Gastrocnemius medialis (tissue), 4 donors: ENCODE data around the gene SLC38A9. TPM values are rescaled to one million over a fixed set of nuclear protein-coding genes. Genes with fewer than 3 reads are reported as not detected.

Experiments
- ATAC-seq, 2 donors: fragments of 150-250 bp; one replicate each; pipeline ENCODE4 v1.9.1; 2016
- DNase-seq, 2 donors: peaks; one replicate each; pipeline ENCODE4 v3.0.0-alpha.2; 2019
- H3K27ac ChIP-seq, 4 donors: fragments of 200-600 bp; sonication (generic); 1 replicate in 1 of 4; 2 replicates in 3 of 4; pipeline ENCODE4 v1.5.1; 2016 to 2018; ENCODE audit warnings: mild to moderate bottlenecking in 2 of 4, moderate library complexity in 1 of 4
- H3K27me3 ChIP-seq, 3 donors: fragments of 200-600 bp; sonication (generic) in 2 of 3; 1 replicate in 1 of 3; 2 replicates in 2 of 3; pipeline versions ENCODE4 v1.5.1 to v1.6.0; 2016 to 2019; ENCODE audit warnings: mild to moderate bottlenecking in 1 of 3, moderate library complexity in 1 of 3
- H3K36me3 ChIP-seq, 2 donors: fragments of 200-600 bp; sonication (generic) in 1 of 2; one replicate each; pipeline ENCODE4 v1.5.1; 2017 to 2018
- H3K4me1 ChIP-seq, 2 donors: fragments of 200-600 bp; sonication (generic) in 1 of 2; one replicate each; pipeline ENCODE4 v1.5.1; 2016 to 2017; ENCODE audit warnings: mild to moderate bottlenecking in 2 of 2
- H3K4me3 ChIP-seq, 4 donors: fragments of 200-600 bp; sonication (generic) in 3 of 4; 1 replicate in 1 of 4; 2 replicates in 3 of 4; pipeline ENCODE4 v1.5.1; 2016 to 2019; ENCODE audit warnings: mild to moderate bottlenecking in 2 of 4
- H3K9me3 ChIP-seq, 3 donors: fragments of 200-600 bp; sonication (generic) in 2 of 3; 1 replicate in 1 of 3; 2 replicates in 2 of 3; pipeline ENCODE4 v1.5.1; 2016 to 2019
- POLR2A ChIP-seq, 2 donors: fragments of 450-650 bp; IDR thresholded peaks; one replicate each; pipeline ENCODE4 v1.6.1; 2017; ENCODE audit warnings: antibody characterized with exemption in 2 of 2, mild to moderate bottlenecking in 2 of 2, moderate library complexity in 2 of 2
- in situ Hi-C, 4 donors: fragments of 200-750 bp; cut with MboI; loops; one replicate each; pipeline versions ENCODE4 v1.15.0 to v1.8.0; 2017; ENCODE audit warnings: low sequenced_read_pairs in 4 of 4
- intact Hi-C: fragments of 100-400 bp; cut with DNase I; formaldehyde crosslinking; loops from one replicate; pipeline ENCODE4 v1.15.1; 2023; ENCODE audit warnings: low total_unique reads
- total RNA-seq, 4 donors: library from RNA; depleted of rRNA; stranded (reverse); fragments of >200 nt; gene quantifications; one replicate each; pipeline versions ENCODE4 v1.1.0 to v1.2.3, GENCODE V29; 2016
- TF ChIP-seq, protein P1 (sequence below), 5 experiments: fragments of 450-650 bp in 3 of 5; fragments of 200-600 bp in 2 of 5; sonication (generic) in 2 of 5; IDR thresholded peaks in 4 of 5; conservative IDR thresholded peaks in 1 of 5; 1 replicate in 4 of 5; 2 replicates in 1 of 5; pipeline ENCODE4 v1.5.1; 2016 to 2019; ENCODE audit warnings: antibody characterized with exemption in 5 of 5, mild to moderate bottlenecking in 3 of 5, moderate library complexity in 3 of 5

SLC38A9 gene
- total RNA-seq, 4 donors from 2014 or later, result 5.4 to 11.9 (median 10.2) TPM

DNA sequence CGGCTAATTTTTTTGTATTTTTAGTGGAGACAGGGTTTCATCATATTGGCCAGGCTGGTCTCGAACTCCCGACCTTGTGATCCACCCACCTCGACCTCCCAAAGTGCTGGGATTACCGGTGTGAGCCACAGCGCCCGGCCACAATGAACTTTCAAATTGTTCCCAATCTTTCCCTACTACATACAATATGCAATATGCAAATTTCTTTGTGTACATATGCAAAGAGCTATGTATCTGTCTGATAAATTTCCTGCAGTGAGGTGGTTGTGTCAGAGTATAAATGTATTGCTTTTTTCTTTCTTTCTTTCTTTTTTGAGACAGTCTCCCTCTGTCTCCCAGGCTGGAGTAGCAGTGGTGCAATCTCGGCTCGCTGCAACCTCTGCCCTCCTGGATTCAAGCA lies 128.5 kb downstream of the SLC38A9 start:
- Histone ChIP-seq H3K27ac (no peak overlapping the region), H3K4me3 (no peak overlapping the region), H3K36me3 (no peaks in the 10 kb centered on the region), H3K27me3 (no peaks in the 10 kb centered on the region), H3K4me1 (peaks cover 11 to 13% of the 10 kb centered on the region in 2 donors), H3K9me3 (no peaks in the 10 kb centered on the region)
- ATAC-seq, result no peak
- intact Hi-C loops (no loop called here), in situ Hi-C loops (no loop called here)
- DNase-seq, result no peak
- TF ChIP-seq POLR2A (IDR thresholded peaks at IDR 0.05), result no peak
- TF ChIP-seq, protein P1, sequence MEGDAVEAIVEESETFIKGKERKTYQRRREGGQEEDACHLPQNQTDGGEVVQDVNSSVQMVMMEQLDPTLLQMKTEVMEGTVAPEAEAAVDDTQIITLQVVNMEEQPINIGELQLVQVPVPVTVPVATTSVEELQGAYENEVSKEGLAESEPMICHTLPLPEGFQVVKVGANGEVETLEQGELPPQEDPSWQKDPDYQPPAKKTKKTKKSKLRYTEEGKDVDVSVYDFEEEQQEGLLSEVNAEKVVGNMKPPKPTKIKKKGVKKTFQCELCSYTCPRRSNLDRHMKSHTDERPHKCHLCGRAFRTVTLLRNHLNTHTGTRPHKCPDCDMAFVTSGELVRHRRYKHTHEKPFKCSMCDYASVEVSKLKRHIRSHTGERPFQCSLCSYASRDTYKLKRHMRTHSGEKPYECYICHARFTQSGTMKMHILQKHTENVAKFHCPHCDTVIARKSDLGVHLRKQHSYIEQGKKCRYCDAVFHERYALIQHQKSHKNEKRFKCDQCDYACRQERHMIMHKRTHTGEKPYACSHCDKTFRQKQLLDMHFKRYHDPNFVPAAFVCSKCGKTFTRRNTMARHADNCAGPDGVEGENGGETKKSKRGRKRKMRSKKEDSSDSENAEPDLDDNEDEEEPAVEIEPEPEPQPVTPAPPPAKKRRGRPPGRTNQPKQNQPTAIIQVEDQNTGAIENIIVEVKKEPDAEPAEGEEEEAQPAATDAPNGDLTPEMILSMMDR (IDR thresholded peaks at IDR 0.05 in 4 of 5, conservative IDR thresholded peaks at IDR 0.05 in 1 of 5), result no peak

DNA sequence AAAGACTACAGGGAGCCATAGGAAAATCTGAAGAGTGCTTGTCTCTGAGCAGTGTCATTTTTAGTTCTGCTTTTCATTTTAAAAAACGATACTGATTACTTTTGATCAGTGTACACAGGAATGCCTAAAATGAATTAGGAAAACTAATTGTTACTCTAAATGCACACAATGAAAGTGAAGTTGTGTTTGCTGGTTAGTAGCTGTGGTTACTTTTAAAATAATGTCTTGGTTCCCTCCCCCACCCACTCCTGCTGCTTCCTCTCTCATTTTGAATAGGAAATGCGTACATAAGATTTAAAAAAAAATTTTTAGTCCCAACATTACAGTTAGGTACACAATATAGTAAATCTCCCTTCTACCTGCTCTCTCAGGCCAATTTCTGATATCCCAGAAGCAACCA lies 129.9 kb downstream of the SLC38A9 start:
- no peak for ATAC-seq
- Histone ChIP-seq H3K4me1 (peaks cover 24 to 26% of the 10 kb centered on the region in 2 donors), H3K9me3 (no peaks in the 10 kb centered on the region), H3K36me3 (no peaks in the 10 kb centered on the region), H3K4me3 (no peak overlapping the region), H3K27me3 (no peaks in the 10 kb centered on the region), H3K27ac (peak overlapping the region in 1 of 4 donors; percentile 5)
- no peak for DNase-seq
- TF ChIP-seq, protein P1 (IDR thresholded peaks at IDR 0.05 in 4 of 5, conservative IDR thresholded peaks at IDR 0.05 in 1 of 5), result no peak
- in situ Hi-C loops, result no loop called here
- intact Hi-C loops, result no loop called here

DNA sequence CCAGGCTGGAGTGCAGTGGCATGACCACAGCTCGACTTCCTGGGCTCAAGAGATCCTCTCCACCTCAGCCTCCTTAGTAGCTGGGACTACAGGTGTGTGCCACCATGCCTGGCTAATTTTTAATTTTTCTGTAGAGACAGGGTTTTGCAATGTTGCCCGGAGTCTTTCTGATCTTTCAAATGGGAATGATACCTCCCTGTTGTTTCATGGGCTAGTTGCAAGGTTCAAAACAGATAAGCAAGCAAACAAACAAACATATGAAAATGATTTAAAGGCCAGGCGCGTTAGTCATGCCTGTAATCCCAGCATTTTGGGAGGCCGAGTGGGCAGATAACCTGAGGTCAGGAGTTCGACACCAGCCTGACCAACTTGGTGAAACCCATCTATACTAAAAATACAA lies 132.1 kb downstream of the SLC38A9 start:
- ATAC-seq (no peak), DNase-seq (no peak)
- H3K27me3 ChIP-seq, result no peaks in the 10 kb centered on the region
- no peaks in the 10 kb centered on the region for H3K9me3 ChIP-seq
- no peak overlapping the region for H3K4me3 ChIP-seq
- intact Hi-C loops, result no loop called here
- peaks cover 32 to 41% of the 10 kb centered on the region in 2 donors for H3K4me1 ChIP-seq
- in situ Hi-C loops, result no loop called here
- no peaks in the 10 kb centered on the region for H3K36me3 ChIP-seq
- no peak overlapping the region for H3K27ac ChIP-seq
- no peak for TF ChIP-seq POLR2A (IDR thresholded peaks at IDR 0.05)
- TF ChIP-seq, protein P1 (IDR thresholded peaks at IDR 0.05 in 4 of 5, conservative IDR thresholded peaks at IDR 0.05 in 1 of 5), result no peak

DNA sequence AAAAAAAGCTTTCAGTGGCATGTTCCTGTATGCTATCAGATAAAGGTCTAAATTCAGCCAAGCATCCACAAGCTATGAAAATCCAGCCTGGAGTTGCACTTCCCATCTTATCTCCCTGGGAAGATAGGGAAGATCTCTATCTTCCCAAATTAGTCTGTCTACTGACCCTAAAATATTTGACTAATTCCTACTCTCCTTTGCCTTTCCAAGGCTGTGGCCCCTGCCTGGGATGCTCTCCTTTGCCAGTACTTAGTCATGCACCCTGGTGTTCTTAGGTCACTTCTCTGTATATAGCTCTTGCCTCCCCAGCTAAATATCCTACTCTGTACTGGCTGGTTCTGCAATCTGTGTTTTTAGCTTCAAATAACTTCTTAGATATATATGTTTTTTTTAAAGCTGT lies 133.4 kb downstream of the SLC38A9 start:
- intact Hi-C loops, result loop anchor here (5.0 kb wide), 1 partner anchor 41 kb away; no protein-coding TSS in a partner anchor
- no peak for TF ChIP-seq POLR2A (IDR thresholded peaks at IDR 0.05)
- TF ChIP-seq, protein P1 (IDR thresholded peaks at IDR 0.05 in 4 of 5, conservative IDR thresholded peaks at IDR 0.05 in 1 of 5), result no peak
- DNase-seq (peak in 1 of 2 donors; percentile 27), ATAC-seq (peak; percentile 84 to 85)
- Histone ChIP-seq H3K9me3 (no peaks in the 10 kb centered on the region), H3K36me3 (no peaks in the 10 kb centered on the region), H3K4me1 (peaks cover 28 to 41% of the 10 kb centered on the region in 2 donors), H3K4me3 (no peak overlapping the region), H3K27me3 (no peaks in the 10 kb centered on the region), H3K27ac (peak overlapping the region; percentile 57 to 78 (median 64))
- in situ Hi-C loops, result no loop called here
